ENCODE data around the gene ZNF846.
"Not testable (repeated sequence)": the region's sequence is repeated elsewhere in the genome, so short reads cannot be mapped to it uniquely, and the experiment has no call there.

ZNF846 gene

GRCh38 chr19:9782338-9782737 is 13.8 kb upstream of the ZNF846 start:
- DNase-seq = no peak

- no peak for DNase-seq
Observed at GRCh38 chr19:9757544-9758501, 10.7 kb downstream of the ZNF846 start.

- no peak for DNase-seq
Observed at GRCh38 chr19:9752701-9753443, 15.7 kb downstream of the ZNF846 start.

- no peak for DNase-seq
Observed at GRCh38 chr19:9751446-9751845, 17.1 kb downstream of the ZNF846 start.

GRCh38 chr19:9741476-9742171 is 26.9 kb downstream of the ZNF846 start:
- no peak for DNase-seq

GRCh38 chr19:9735986-9736385 is 32.6 kb downstream of the ZNF846 start:
- DNase-seq = no peak

GRCh38 chr19:9730056-9730455 is 38.5 kb downstream of the ZNF846 start:
- not testable (repeated sequence) for DNase-seq

- DNase-seq = no peak
Observed at GRCh38 chr19:9729162-9729561, 39.4 kb downstream of the ZNF846 start.

- DNase-seq = no peak
Observed at GRCh38 chr19:9727644-9728043, 40.9 kb downstream of the ZNF846 start.

GRCh38 chr19:9725508-9726201 is 42.9 kb downstream of the ZNF846 start:
- not testable (repeated sequence) for DNase-seq

GRCh38 chr19:9724157-9724556 is 44.4 kb downstream of the ZNF846 start:
- DNase-seq = no peak

GRCh38 chr19:9721861-9722260 is 46.7 kb downstream of the ZNF846 start:
- DNase-seq = no peak

- no peak for DNase-seq
Observed at GRCh38 chr19:9720541-9720940, 48.0 kb downstream of the ZNF846 start.

GRCh38 chr19:9711815-9712214 is 56.7 kb downstream of the ZNF846 start:
- no peak for DNase-seq

GRCh38 chr19:9709305-9709704 is 59.2 kb downstream of the ZNF846 start:
- DNase-seq = no peak

GRCh38 chr19:9705836-9706235 is 62.7 kb downstream of the ZNF846 start:
- DNase-seq = no peak

GRCh38 chr19:9702186-9702585 is 66.4 kb downstream of the ZNF846 start:
- no peak for DNase-seq

All from activated effector memory CD4-positive, alpha-beta T cell treated with Interleukin-2 at 50 U/mL for 16 hours (primary cell).